Gastrocnemius medialis (tissue), 4 donors: ENCODE measurements around the gene GTF3C4. TPM values are rescaled to one million over a fixed set of nuclear protein-coding genes. Genes with fewer than 3 reads are reported as not detected.

ENCODE experiments used
- ATAC-seq, 2 donors: fragments of 150-250 bp; one replicate each; pipeline ENCODE4 v1.9.1; 2016
- DNase-seq, 2 donors: peaks; one replicate each; pipeline ENCODE4 v3.0.0-alpha.2; 2019
- H3K27ac ChIP-seq, 4 donors: fragments of 200-600 bp; sonication (generic); 1 replicate in 1 of 4; 2 replicates in 3 of 4; pipeline ENCODE4 v1.5.1; 2016 to 2018; ENCODE audit warnings: mild to moderate bottlenecking in 2 of 4, moderate library complexity in 1 of 4
- H3K27me3 ChIP-seq, 3 donors: fragments of 200-600 bp; sonication (generic) in 2 of 3; 1 replicate in 1 of 3; 2 replicates in 2 of 3; pipeline versions ENCODE4 v1.5.1 to v1.6.0; 2016 to 2019; ENCODE audit warnings: mild to moderate bottlenecking in 1 of 3, moderate library complexity in 1 of 3
- H3K36me3 ChIP-seq, 2 donors: fragments of 200-600 bp; sonication (generic) in 1 of 2; one replicate each; pipeline ENCODE4 v1.5.1; 2017 to 2018
- H3K4me1 ChIP-seq, 2 donors: fragments of 200-600 bp; sonication (generic) in 1 of 2; one replicate each; pipeline ENCODE4 v1.5.1; 2016 to 2017; ENCODE audit warnings: mild to moderate bottlenecking in 2 of 2
- H3K4me3 ChIP-seq, 4 donors: fragments of 200-600 bp; sonication (generic) in 3 of 4; 1 replicate in 1 of 4; 2 replicates in 3 of 4; pipeline ENCODE4 v1.5.1; 2016 to 2019; ENCODE audit warnings: mild to moderate bottlenecking in 2 of 4
- H3K9me3 ChIP-seq, 3 donors: fragments of 200-600 bp; sonication (generic) in 2 of 3; 1 replicate in 1 of 3; 2 replicates in 2 of 3; pipeline ENCODE4 v1.5.1; 2016 to 2019
- POLR2A ChIP-seq, 2 donors: fragments of 450-650 bp; IDR thresholded peaks; one replicate each; pipeline ENCODE4 v1.6.1; 2017; ENCODE audit warnings: antibody characterized with exemption in 2 of 2, mild to moderate bottlenecking in 2 of 2, moderate library complexity in 2 of 2
- in situ Hi-C, 4 donors: fragments of 200-750 bp; cut with MboI; loops; one replicate each; pipeline versions ENCODE4 v1.15.0 to v1.8.0; 2017; ENCODE audit warnings: low sequenced_read_pairs in 4 of 4
- intact Hi-C: fragments of 100-400 bp; cut with DNase I; formaldehyde crosslinking; loops from one replicate; pipeline ENCODE4 v1.15.1; 2023; ENCODE audit warnings: low total_unique reads
- total RNA-seq, 4 donors: library from RNA; depleted of rRNA; stranded (reverse); fragments of >200 nt; gene quantifications; one replicate each; pipeline versions ENCODE4 v1.1.0 to v1.2.3, GENCODE V29; 2016
- TF ChIP-seq, protein P1 (sequence below), 5 experiments: fragments of 450-650 bp in 3 of 5; fragments of 200-600 bp in 2 of 5; sonication (generic) in 2 of 5; IDR thresholded peaks in 4 of 5; conservative IDR thresholded peaks in 1 of 5; 1 replicate in 4 of 5; 2 replicates in 1 of 5; pipeline ENCODE4 v1.5.1; 2016 to 2019; ENCODE audit warnings: antibody characterized with exemption in 5 of 5, mild to moderate bottlenecking in 3 of 5, moderate library complexity in 3 of 5

Gene GTF3C4
- total RNA-seq, 4 donors from 2014 or later, result 9.2 to 11.7 (median 10.8) TPM

DNA sequence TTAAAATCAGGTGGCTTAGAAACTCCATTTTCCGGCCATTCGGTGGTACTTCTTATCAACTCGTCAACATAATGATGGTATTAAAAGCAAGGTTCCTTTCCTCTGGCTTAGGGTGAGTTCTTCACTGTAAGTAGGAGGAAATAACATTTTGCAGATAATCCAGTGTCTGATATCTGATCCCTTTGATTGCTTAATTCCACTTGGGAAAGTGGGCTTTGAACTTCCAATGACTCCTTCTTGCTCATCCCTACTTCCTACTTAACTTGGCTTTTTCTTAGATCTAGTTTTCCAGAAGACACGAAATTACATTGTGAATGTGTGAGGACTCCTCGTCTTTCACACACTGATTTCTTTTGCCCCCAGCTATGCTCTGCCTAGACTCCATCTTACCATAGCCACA lies 32.0 kb upstream of the GTF3C4 start:
- Histone ChIP-seq H3K9me3 (no peaks in the 10 kb centered on the region), H3K27ac (no peak overlapping the region), H3K4me1 (no peaks in the 10 kb centered on the region), H3K4me3 (no peak overlapping the region), H3K36me3 (peaks cover 0 to 49% of the 10 kb centered on the region in 2 donors), H3K27me3 (no peaks in the 10 kb centered on the region)
- ATAC-seq, result no peak
- no peak for DNase-seq
- in situ Hi-C loops (no loop called here), intact Hi-C loops (no loop called here)
- TF ChIP-seq POLR2A (IDR thresholded peaks at IDR 0.05), result no peak
- TF ChIP-seq, protein P1, sequence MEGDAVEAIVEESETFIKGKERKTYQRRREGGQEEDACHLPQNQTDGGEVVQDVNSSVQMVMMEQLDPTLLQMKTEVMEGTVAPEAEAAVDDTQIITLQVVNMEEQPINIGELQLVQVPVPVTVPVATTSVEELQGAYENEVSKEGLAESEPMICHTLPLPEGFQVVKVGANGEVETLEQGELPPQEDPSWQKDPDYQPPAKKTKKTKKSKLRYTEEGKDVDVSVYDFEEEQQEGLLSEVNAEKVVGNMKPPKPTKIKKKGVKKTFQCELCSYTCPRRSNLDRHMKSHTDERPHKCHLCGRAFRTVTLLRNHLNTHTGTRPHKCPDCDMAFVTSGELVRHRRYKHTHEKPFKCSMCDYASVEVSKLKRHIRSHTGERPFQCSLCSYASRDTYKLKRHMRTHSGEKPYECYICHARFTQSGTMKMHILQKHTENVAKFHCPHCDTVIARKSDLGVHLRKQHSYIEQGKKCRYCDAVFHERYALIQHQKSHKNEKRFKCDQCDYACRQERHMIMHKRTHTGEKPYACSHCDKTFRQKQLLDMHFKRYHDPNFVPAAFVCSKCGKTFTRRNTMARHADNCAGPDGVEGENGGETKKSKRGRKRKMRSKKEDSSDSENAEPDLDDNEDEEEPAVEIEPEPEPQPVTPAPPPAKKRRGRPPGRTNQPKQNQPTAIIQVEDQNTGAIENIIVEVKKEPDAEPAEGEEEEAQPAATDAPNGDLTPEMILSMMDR (IDR thresholded peaks at IDR 0.05 in 4 of 5, conservative IDR thresholded peaks at IDR 0.05 in 1 of 5), result no peak

DNA sequence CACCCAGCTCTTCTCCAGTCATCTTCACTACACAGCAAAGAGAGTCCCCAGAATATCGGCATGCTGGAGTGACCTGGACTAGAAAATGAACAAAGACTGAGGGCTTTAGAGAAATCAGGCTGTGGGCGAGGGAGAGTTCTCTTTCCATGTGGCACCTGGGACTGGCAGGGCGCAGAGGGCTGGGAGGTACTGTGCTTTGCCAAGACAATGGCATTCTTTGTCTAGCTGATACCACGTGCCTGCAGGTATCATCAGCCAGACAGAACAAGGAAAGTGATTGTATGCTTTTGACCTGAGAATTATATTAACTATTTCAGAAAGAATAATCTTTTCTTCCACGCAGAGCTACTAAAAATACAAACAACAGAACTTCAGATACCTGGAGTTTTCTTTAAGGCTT lies 30.9 kb upstream of the GTF3C4 start:
- no peak for TF ChIP-seq POLR2A (IDR thresholded peaks at IDR 0.05)
- TF ChIP-seq, protein P1 (IDR thresholded peaks at IDR 0.05 in 4 of 5, conservative IDR thresholded peaks at IDR 0.05 in 1 of 5), result no peak
- Histone ChIP-seq H3K4me1 (no peaks in the 10 kb centered on the region), H3K9me3 (no peaks in the 10 kb centered on the region), H3K27ac (no peak overlapping the region), H3K36me3 (peaks cover 0 to 57% of the 10 kb centered on the region in 2 donors), H3K4me3 (no peak overlapping the region), H3K27me3 (no peaks in the 10 kb centered on the region)
- in situ Hi-C loops (no loop called here), intact Hi-C loops (no loop called here)
- DNase-seq, result no peak
- ATAC-seq, result no peak

DNA sequence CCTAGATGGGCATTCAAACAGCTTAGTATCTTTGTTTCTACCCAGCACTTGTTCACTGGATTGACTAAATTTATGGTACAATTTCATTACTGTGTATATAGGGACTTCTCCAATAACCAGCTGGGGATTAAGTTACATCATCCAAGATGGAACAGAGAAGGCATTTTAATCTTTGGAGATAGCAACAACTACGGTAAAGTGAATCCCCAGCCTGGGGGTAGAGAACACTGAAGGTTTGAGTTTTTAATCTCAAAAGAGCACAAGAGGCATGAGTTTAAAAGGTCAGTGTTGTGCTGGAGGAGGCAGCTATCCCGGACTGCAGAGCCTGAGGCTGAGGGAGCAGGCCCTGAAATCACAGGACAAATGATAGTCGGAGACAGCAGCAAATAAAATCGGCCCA lies 29.0 kb upstream of the GTF3C4 start:
- TF ChIP-seq, protein P1 (IDR thresholded peaks at IDR 0.05 in 4 of 5, conservative IDR thresholded peaks at IDR 0.05 in 1 of 5), result no peak
- Histone ChIP-seq H3K9me3 (no peaks in the 10 kb centered on the region), H3K4me1 (no peaks in the 10 kb centered on the region), H3K36me3 (peaks cover 0 to 76% of the 10 kb centered on the region in 2 donors), H3K27me3 (no peaks in the 10 kb centered on the region), H3K27ac (no peak overlapping the region), H3K4me3 (no peak overlapping the region)
- DNase-seq, result no peak
- intact Hi-C loops (no loop called here), in situ Hi-C loops (no loop called here)
- no peak for ATAC-seq

DNA sequence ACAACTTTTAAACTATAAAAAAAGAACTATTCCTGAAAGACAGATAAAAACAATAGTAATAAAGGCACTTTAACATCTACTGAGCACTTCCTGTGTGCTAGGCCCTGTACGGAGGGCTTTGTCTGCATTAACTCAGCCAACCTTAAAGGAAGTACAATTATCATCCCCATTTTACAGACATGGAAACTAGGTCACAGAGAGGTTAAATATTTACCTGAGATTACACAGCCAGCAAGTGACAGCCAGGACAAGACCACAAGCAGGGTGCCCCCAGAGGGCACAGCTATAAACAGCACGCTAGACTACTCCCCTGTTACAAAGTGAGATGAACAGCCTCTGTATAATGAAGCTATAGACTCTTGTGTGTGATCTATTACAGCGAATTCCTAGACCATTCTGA lies 26.0 kb upstream of the GTF3C4 start:
- Histone ChIP-seq H3K4me1 (no peaks in the 10 kb centered on the region), H3K9me3 (no peaks in the 10 kb centered on the region), H3K36me3 (peaks cover 0 to 83% of the 10 kb centered on the region in 2 donors), H3K4me3 (no peak overlapping the region), H3K27ac (no peak overlapping the region), H3K27me3 (no peaks in the 10 kb centered on the region)
- DNase-seq, result no peak
- TF ChIP-seq, protein P1 (IDR thresholded peaks at IDR 0.05 in 4 of 5, conservative IDR thresholded peaks at IDR 0.05 in 1 of 5), result no peak
- no peak for TF ChIP-seq POLR2A (IDR thresholded peaks at IDR 0.05)
- intact Hi-C loops (no loop called here), in situ Hi-C loops (no loop called here)
- ATAC-seq, result no peak

DNA sequence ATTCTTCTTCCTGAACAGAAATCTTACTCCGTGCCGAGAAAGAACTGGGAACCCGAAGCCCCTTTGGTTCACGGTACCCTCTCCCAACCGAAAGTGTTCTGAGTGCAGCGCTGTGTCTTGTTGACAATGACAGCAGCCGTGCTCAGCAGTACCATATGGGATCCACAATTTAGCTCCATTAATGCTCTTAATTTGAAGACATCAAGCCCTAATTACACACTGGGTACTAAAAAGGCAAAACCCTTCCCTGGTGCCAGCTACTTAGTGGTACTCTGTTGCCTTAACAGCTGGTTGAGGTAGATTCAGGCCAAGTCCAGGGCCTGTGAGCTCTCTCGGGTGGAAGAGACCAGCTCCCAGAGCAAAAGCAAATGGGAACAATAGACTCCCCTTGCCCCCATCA lies 25.0 kb upstream of the GTF3C4 start:
- no peak for DNase-seq
- in situ Hi-C loops, result no loop called here
- Histone ChIP-seq H3K36me3 (peaks cover 0 to 92% of the 10 kb centered on the region in 2 donors), H3K27me3 (no peaks in the 10 kb centered on the region), H3K27ac (no peak overlapping the region), H3K4me3 (no peak overlapping the region), H3K4me1 (no peaks in the 10 kb centered on the region), H3K9me3 (no peaks in the 10 kb centered on the region)
- intact Hi-C loops, result no loop called here
- TF ChIP-seq, protein P1 (IDR thresholded peaks at IDR 0.05 in 4 of 5, conservative IDR thresholded peaks at IDR 0.05 in 1 of 5), result no peak
- TF ChIP-seq POLR2A (IDR thresholded peaks at IDR 0.05), result no peak
- no peak for ATAC-seq
